SK-N-SH treated with all-trans-retinoic acid at 6 μM for 48 hours (cell line): ENCODE data around the gene ZMYND8.
"Not testable (repeated sequence)": the region's sequence is repeated elsewhere in the genome, so short reads cannot be mapped to it uniquely, and the experiment has no call there.

Source experiments
- ATAC-seq: fragments of 200-7000 bp; cut with Tn5 transposase; 3 replicates; pipeline ENCODE4 v1.9.1; 2020; ENCODE audit warnings: mild to moderate bottlenecking, moderate library complexity
- ARNTL ChIP-seq: fragments of 450-650 bp; formaldehyde crosslinking; IDR thresholded peaks from 2 replicates; pipeline ENCODE4 v1.5.0; 2020; ENCODE audit warnings: low read depth, mild to moderate bottlenecking, moderate library complexity, borderline replicate concordance
- BACH2 ChIP-seq: fragments of 250-450 bp; sonication (Bioruptor Pico); IDR thresholded peaks from 2 replicates; pipeline ENCODE4 v1.9.0; 2021; ENCODE audit warnings: mild to moderate bottlenecking, borderline replicate concordance
- CREB5 ChIP-seq: fragments of 250-450 bp; sonication (Bioruptor Pico); IDR thresholded peaks from 2 replicates; pipeline ENCODE4 v1.5.1; 2020; ENCODE audit warnings: low read depth, mild to moderate bottlenecking, moderate library complexity
- CSDC2 ChIP-seq: fragments of 250-450 bp; sonication (Bioruptor Pico); IDR thresholded peaks from 2 replicates; pipeline ENCODE4 v1.5.0; 2020; ENCODE audit warnings: mild to moderate bottlenecking, moderate library complexity
- CSRNP3 ChIP-seq: fragments of 250-450 bp; sonication (Bioruptor Pico); IDR thresholded peaks from 2 replicates; pipeline ENCODE4 v1.5.1; 2021; ENCODE audit warnings: mild to moderate bottlenecking, moderate library complexity
- ESRRG ChIP-seq: fragments of 250-450 bp; sonication (Bioruptor Pico); IDR thresholded peaks from 2 replicates; pipeline ENCODE4 v1.6.1; 2021; ENCODE audit warnings: mild to moderate bottlenecking
- GLIS3 ChIP-seq: fragments of 250-450 bp; sonication (Bioruptor Pico); IDR thresholded peaks from 2 replicates; pipeline ENCODE4 v1.5.0; 2020; ENCODE audit warnings: mild to moderate bottlenecking, moderate library complexity
- ISL1 ChIP-seq: fragments of 250-450 bp; sonication (Bioruptor Pico); IDR thresholded peaks from 2 replicates; pipeline ENCODE4 v2.1.2; 2022; ENCODE audit warnings: mild to moderate bottlenecking, moderate library complexity
- OSR1 ChIP-seq: fragments of 250-450 bp; sonication (Bioruptor Pico); IDR thresholded peaks from 2 replicates; pipeline ENCODE4 v1.8.0; 2022; ENCODE audit warnings: moderate library complexity, mild to moderate bottlenecking, inconsistent platforms
- PATZ1 ChIP-seq: fragments of 250-450 bp; sonication (Bioruptor Pico); IDR thresholded peaks from 2 replicates; pipeline ENCODE4 v1.8.0; 2020; ENCODE audit warnings: mild to moderate bottlenecking, moderate library complexity, borderline replicate concordance
- PPARA ChIP-seq: fragments of 250-450 bp; sonication (Bioruptor Pico); IDR thresholded peaks from 2 replicates; pipeline ENCODE4 v1.5.0; 2020; ENCODE audit warnings: mild to moderate bottlenecking, borderline replicate concordance
- RARB ChIP-seq: fragments of 250-450 bp; sonication (Bioruptor Pico); IDR thresholded peaks from 2 replicates; pipeline ENCODE4 v1.8.0; 2021; ENCODE audit warnings: mild to moderate bottlenecking, moderate library complexity
- SNAI2 ChIP-seq: fragments of 250-450 bp; sonication (Bioruptor Pico); IDR thresholded peaks from 2 replicates; pipeline ENCODE4 v1.5.0; 2020; ENCODE audit warnings: mild to moderate bottlenecking, moderate library complexity
- TCF4 ChIP-seq: fragments of 250-450 bp; sonication (Bioruptor Pico); IDR thresholded peaks from 2 replicates; pipeline ENCODE4 v1.8.0; 2021; ENCODE audit warnings: mild to moderate bottlenecking, moderate library complexity, borderline replicate concordance
- TOX ChIP-seq: fragments of 250-450 bp; sonication (Bioruptor Pico); IDR thresholded peaks from 2 replicates; pipeline ENCODE4 v1.8.0; 2021; ENCODE audit warnings: mild to moderate bottlenecking, moderate library complexity, borderline replicate concordance
- TSHZ2 ChIP-seq: fragments of 250-450 bp; sonication (Bioruptor Pico); IDR thresholded peaks from 2 replicates; pipeline ENCODE4 v1.5.0; 2020; ENCODE audit warnings: mild to moderate bottlenecking, moderate library complexity
- ZFP3 ChIP-seq: fragments of 250-450 bp; sonication (Bioruptor Pico); IDR thresholded peaks from 2 replicates; pipeline ENCODE4 v1.5.0; 2020; ENCODE audit warnings: mild to moderate bottlenecking, moderate library complexity
- ZFP30 ChIP-seq: fragments of 450-650 bp; formaldehyde crosslinking; IDR thresholded peaks from 2 replicates; pipeline ENCODE4 v1.5.0; 2022; ENCODE audit warnings: mild to moderate bottlenecking, moderate library complexity
- ZNF565 ChIP-seq: fragments of 450-650 bp; formaldehyde crosslinking; conservative IDR thresholded peaks from 2 replicates; pipeline ENCODE4 v1.5.0; 2020; ENCODE audit warnings: low read depth, mild to moderate bottlenecking, moderate library complexity
- ZNF70 ChIP-seq: fragments of 450-650 bp; formaldehyde crosslinking; IDR thresholded peaks from 2 replicates; pipeline ENCODE4 v1.5.0; 2020; ENCODE audit warnings: mild to moderate bottlenecking, moderate library complexity
- ZNF8 ChIP-seq: fragments of 450-650 bp; formaldehyde crosslinking; IDR thresholded peaks from 2 replicates; pipeline ENCODE4 v1.5.0; 2020; ENCODE audit warnings: mild to moderate bottlenecking, moderate library complexity

ZMYND8 gene

GRCh38 chr20:47396762-47397476 lies 40.4 kb upstream of the ZMYND8 start (continued):
- TF ChIP-seq PATZ1 (CRISPR knock-in tag) (no peak), RARB (CRISPR knock-in tag) (no peak), CREB5 (CRISPR knock-in tag) (no peak), GLIS3 (CRISPR knock-in tag) (no peak)

- ATAC-seq, result not testable (repeated sequence)
These were observed 37.5 kb upstream of the ZMYND8 start for GRCh38 chr20:47393796-47394514.

GRCh38 chr20:47392721-47393073 lies 36.2 kb upstream of the ZMYND8 start:
- ATAC-seq, result no peak
- no peak for TF ChIP-seq ISL1 (CRISPR knock-in tag)
- no peak for TF ChIP-seq BACH2 (CRISPR knock-in tag)
- TF ChIP-seq RARB (CRISPR knock-in tag), result no peak
- no peak for TF ChIP-seq CREB5 (CRISPR knock-in tag)

- no peak for TF ChIP-seq TOX (CRISPR knock-in tag)
- no peak for TF ChIP-seq GLIS3 (CRISPR knock-in tag)
- no peak for TF ChIP-seq ZFP30 (CRISPR knock-in tag)
- TF ChIP-seq TCF4 (CRISPR knock-in tag), result no peak
- no peak for TF ChIP-seq PPARA (CRISPR knock-in tag)
- no peak for TF ChIP-seq ARNTL (CRISPR knock-in tag)
- TF ChIP-seq PATZ1 (CRISPR knock-in tag), result no peak
- TF ChIP-seq ZNF565 (CRISPR knock-in tag), result no peak
- TF ChIP-seq CREB5 (CRISPR knock-in tag), result no peak
- no peak for TF ChIP-seq CSDC2 (CRISPR knock-in tag)
- TF ChIP-seq CSRNP3 (CRISPR knock-in tag), result no peak
- no peak for TF ChIP-seq SNAI2 (CRISPR knock-in tag)
- no peak for TF ChIP-seq OSR1
- TF ChIP-seq ZFP3 (CRISPR knock-in tag), result no peak
- TF ChIP-seq BACH2 (CRISPR knock-in tag), result no peak
- TF ChIP-seq ZNF8 (CRISPR knock-in tag), result no peak
- no peak for TF ChIP-seq RARB (CRISPR knock-in tag)
- TF ChIP-seq TSHZ2 (CRISPR knock-in tag), result no peak
- no peak for TF ChIP-seq ZNF70
- TF ChIP-seq ESRRG, result no peak
- peak; percentile 97 for ATAC-seq
These were observed 35.7 kb upstream of the ZMYND8 start for GRCh38 chr20:47392015-47392720.
